ENCODE measurements around the gene EIF2D. TPM values are rescaled to one million over a fixed set of nuclear protein-coding genes. Genes with fewer than 3 reads are reported as not detected.
A peak's percentile ranks its signal among the peaks of the same experiment; 100 is the strongest.

The EIF2D gene
- total RNA-seq, 6 donors from 2014 or later: 32.6 to 84.9 (median 45.4) TPM

- H3K9me3 ChIP-seq: no peaks in the 10 kb centered on the region
- peaks cover 3 to 67% (median 39%) of the 10 kb centered on the region in 4 donors for H3K36me3 ChIP-seq
- H3K4me3 ChIP-seq: no peak overlapping the region
- no peak for DNase-seq
- WGBS, 2 donors: 76 to 78% methylated on average over 7 of the region's 7 CpGs
- no peak overlapping the region for H3K27ac ChIP-seq
- TF ChIP-seq POLR2AphosphoS5 (IDR thresholded peaks at IDR 0.05) (no peak), CTCF (IDR thresholded peaks at IDR 0.05) (peak; percentile 21 to 61 (median 55))
- H3K4me1 ChIP-seq: peaks cover 5 to 19% (median 9%) of the 10 kb centered on the region in 4 donors
- no peak for ATAC-seq (ENCODE audit: low FRiP score in 2 of 2)
- peaks cover 0 to 3% (median 0%) of the 10 kb centered on the region in 4 donors for H3K27me3 ChIP-seq
These were observed 4.1 kb downstream of the EIF2D start for GRCh38 chr1:206608108-206608698.

- H3K27ac ChIP-seq: no peak overlapping the region
- no peak overlapping the region for H3K4me3 ChIP-seq
- TF ChIP-seq CTCF (IDR thresholded peaks at IDR 0.05): peak in 1 of 6 experiments; percentile 39
- no peak for TF ChIP-seq EP300 (IDR thresholded peaks at IDR 0.05)
- no peak for TF ChIP-seq POLR2AphosphoS5 (IDR thresholded peaks at IDR 0.05)
- no peak for TF ChIP-seq POLR2A (IDR thresholded peaks at IDR 0.05)
- DNase-seq (no peak), ATAC-seq (ENCODE audit: low FRiP score in 2 of 2) (no peak)
- H3K36me3 ChIP-seq: peaks cover 14 to 80% (median 52%) of the 10 kb centered on the region in 4 donors
- peaks cover 5 to 9% (median 8%) of the 10 kb centered on the region in 4 donors for H3K4me1 ChIP-seq
- 67 to 70% methylated on average over 3 of the region's 3 CpGs for WGBS, 2 donors
- no peaks in the 10 kb centered on the region for H3K9me3 ChIP-seq
- H3K27me3 ChIP-seq: no peaks in the 10 kb centered on the region
These were observed 5.4 kb downstream of the EIF2D start for GRCh38 chr1:206606867-206607266.

- no peak for ATAC-seq (ENCODE audit: low FRiP score in 2 of 2)
- TF ChIP-seq CTCF (IDR thresholded peaks at IDR 0.05) (no peak), POLR2A (IDR thresholded peaks at IDR 0.05) (no peak), EP300 (IDR thresholded peaks at IDR 0.05) (no peak), POLR2AphosphoS5 (IDR thresholded peaks at IDR 0.05) (no peak)
- no peak overlapping the region for H3K27ac ChIP-seq
- DNase-seq: no peak
- WGBS, 2 donors: 81 to 99% methylated on average over 5 of the region's 5 CpGs
- no peak overlapping the region for H3K4me3 ChIP-seq
- H3K27me3 ChIP-seq: no peaks in the 10 kb centered on the region
- no peaks in the 10 kb centered on the region for H3K4me1 ChIP-seq
- no peaks in the 10 kb centered on the region for H3K9me3 ChIP-seq
- H3K36me3 ChIP-seq: peaks cover 14 to 98% (median 65%) of the 10 kb centered on the region in 4 donors
These were observed 7.4 kb downstream of the EIF2D start for GRCh38 chr1:206604861-206605260.

GRCh38 chr1:206600527-206600926 is 11.7 kb downstream of the EIF2D start:
- no peak for ATAC-seq (ENCODE audit: low FRiP score in 2 of 2)
- Histone ChIP-seq H3K4me1 (no peaks in the 10 kb centered on the region), H3K36me3 (peaks cover 25 to 100% (median 85%) of the 10 kb centered on the region in 4 donors), H3K27ac (no peak overlapping the region), H3K9me3 (no peaks in the 10 kb centered on the region), H3K4me3 (no peak overlapping the region), H3K27me3 (no peaks in the 10 kb centered on the region)
- WGBS, 2 donors: 93 to 100% methylated on average over 3 of the region's 3 CpGs
- DNase-seq: peak in 1 of 2 donors; percentile 32
- TF ChIP-seq CTCF (IDR thresholded peaks at IDR 0.05): no peak
- no peak for TF ChIP-seq POLR2A (IDR thresholded peaks at IDR 0.05)
- TF ChIP-seq POLR2AphosphoS5 (IDR thresholded peaks at IDR 0.05): no peak
- no peak for TF ChIP-seq EP300 (IDR thresholded peaks at IDR 0.05)

- WGBS, 2 donors: 89 to 91% methylated on average over 1 of the region's 1 CpG
- Histone ChIP-seq H3K27me3 (no peaks in the 10 kb centered on the region), H3K4me3 (no peak overlapping the region), H3K27ac (no peak overlapping the region), H3K9me3 (no peaks in the 10 kb centered on the region), H3K36me3 (peaks cover 22 to 100% (median 77%) of the 10 kb centered on the region in 4 donors), H3K4me1 (no peaks in the 10 kb centered on the region)
- ATAC-seq (ENCODE audit: low FRiP score in 2 of 2) (no peak), DNase-seq (no peak)
- no peak for TF ChIP-seq EP300 (IDR thresholded peaks at IDR 0.05)
- no peak for TF ChIP-seq POLR2AphosphoS5 (IDR thresholded peaks at IDR 0.05)
- TF ChIP-seq POLR2A (IDR thresholded peaks at IDR 0.05): no peak
- no peak for TF ChIP-seq CTCF (IDR thresholded peaks at IDR 0.05)
These were observed 16.0 kb downstream of the EIF2D start for GRCh38 chr1:206596319-206596666.

Measured in upper lobe of left lung (tissue), 6 donors.